NT2/D1 (cell line): Measurements from ENCODE around the gene TOM1.

Source experiments
- DNase-seq: peaks from one replicate; pipeline ENCODE4 v3.0.0-alpha.2; 2011; ENCODE audit warnings: low read depth, low spot score
- H3K27me3 ChIP-seq: 2 replicates; pipeline ENCODE4 v1.6.0; 2011; ENCODE audit warnings: mild to moderate bottlenecking; ENCODE audit not compliant: insufficient read length, insufficient read depth
- H3K36me3 ChIP-seq: 2 replicates; pipeline ENCODE4 v1.6.1; 2011; ENCODE audit warnings: mild to moderate bottlenecking, low read length, mixed read lengths; ENCODE audit not compliant: insufficient read depth, insufficient read length
- H3K4me1 ChIP-seq: 2 replicates; pipeline ENCODE4 v1.5.1; 2011; ENCODE audit not compliant: insufficient read depth, insufficient read length
- H3K4me3 ChIP-seq: 2 replicates; pipeline ENCODE4 v1.5.1; 2011; ENCODE audit warnings: low read depth; ENCODE audit not compliant: insufficient read length
- H3K9ac ChIP-seq: 2 replicates; pipeline ENCODE4 v1.6.0; 2011; ENCODE audit warnings: low read depth; ENCODE audit not compliant: insufficient read length
- H3K9me3 ChIP-seq: 2 replicates; pipeline ENCODE4 v1.5.1; 2011; ENCODE audit warnings: mild to moderate bottlenecking, low read length; ENCODE audit not compliant: insufficient read depth
- SUZ12 ChIP-seq: IDR thresholded peaks from 2 replicates; pipeline ENCODE4 v1.6.1; 2011; ENCODE audit not compliant: insufficient read length, insufficient read depth; ENCODE audit errors: extremely low read depth
- YY1 ChIP-seq: IDR thresholded peaks from 2 replicates; pipeline ENCODE4 v1.6.1; 2011; ENCODE audit not compliant: insufficient read length, insufficient read depth
- ZNF274 ChIP-seq: IDR thresholded peaks from 2 replicates; pipeline ENCODE4 v1.6.1; 2011; ENCODE audit warnings: mild to moderate bottlenecking, low read depth, low read length

Gene TOM1

GRCh38 chr22:35266277-35266676, 33.4 kb upstream of the TOM1 start:
- no peak overlapping the region for H3K4me3 ChIP-seq
- DNase-seq, result no peak
- TF ChIP-seq YY1, result no peak
- H3K9me3 ChIP-seq, result no peaks in the 10 kb centered on the region
- peaks cover 95% of the 10 kb centered on the region for H3K36me3 ChIP-seq
- no peaks in the 10 kb centered on the region for H3K27me3 ChIP-seq
- H3K4me1 ChIP-seq, result no peaks in the 10 kb centered on the region
- no peak overlapping the region for H3K9ac ChIP-seq

- no peaks in the 10 kb centered on the region for H3K4me1 ChIP-seq
- no peak for TF ChIP-seq YY1
- TF ChIP-seq ZNF274, result no peak
- no peak for TF ChIP-seq SUZ12
- no peaks in the 10 kb centered on the region for H3K9me3 ChIP-seq
- no peak for DNase-seq
- H3K9ac ChIP-seq, result no peak overlapping the region
- no peaks in the 10 kb centered on the region for H3K27me3 ChIP-seq
- peaks cover 90% of the 10 kb centered on the region for H3K36me3 ChIP-seq
- H3K4me3 ChIP-seq, result no peak overlapping the region
Measured at GRCh38 chr22:35269630-35270029, 30.1 kb upstream of the TOM1 start.

- Histone ChIP-seq H3K27me3 (no peaks in the 10 kb centered on the region), H3K9ac (no peak overlapping the region), H3K36me3 (peaks cover 66% of the 10 kb centered on the region), H3K4me1 (no peaks in the 10 kb centered on the region), H3K4me3 (no peak overlapping the region), H3K9me3 (no peaks in the 10 kb centered on the region)
- no peak for TF ChIP-seq SUZ12
- no peak for TF ChIP-seq YY1
- TF ChIP-seq ZNF274, result no peak
- no peak for DNase-seq
Measured at GRCh38 chr22:35274154-35274871, 25.4 kb upstream of the TOM1 start.

GRCh38 chr22:35275580-35275979, 24.1 kb upstream of the TOM1 start:
- Histone ChIP-seq H3K9ac (no peak overlapping the region), H3K27me3 (no peaks in the 10 kb centered on the region), H3K36me3 (peaks cover 61% of the 10 kb centered on the region), H3K4me3 (no peak overlapping the region), H3K9me3 (no peaks in the 10 kb centered on the region), H3K4me1 (no peaks in the 10 kb centered on the region)
- no peak for TF ChIP-seq SUZ12
- TF ChIP-seq YY1, result no peak
- no peak for TF ChIP-seq ZNF274
- DNase-seq, result no peak

- H3K27me3 ChIP-seq, result no peaks in the 10 kb centered on the region
- H3K36me3 ChIP-seq, result peaks cover 61% of the 10 kb centered on the region
- H3K9me3 ChIP-seq, result no peaks in the 10 kb centered on the region
- TF ChIP-seq ZNF274 (no peak), YY1 (no peak), SUZ12 (no peak)
- H3K4me1 ChIP-seq, result no peaks in the 10 kb centered on the region
- H3K4me3 ChIP-seq, result no peak overlapping the region
- no peak overlapping the region for H3K9ac ChIP-seq
- DNase-seq, result no peak
Measured at GRCh38 chr22:35276019-35276418, 23.7 kb upstream of the TOM1 start.

GRCh38 chr22:35288116-35288515, 11.6 kb upstream of the TOM1 start:
- Histone ChIP-seq H3K27me3 (no peaks in the 10 kb centered on the region), H3K4me1 (no peaks in the 10 kb centered on the region), H3K9me3 (no peaks in the 10 kb centered on the region), H3K36me3 (peaks cover 66% of the 10 kb centered on the region), H3K4me3 (no peak overlapping the region), H3K9ac (no peak overlapping the region)
- no peak for DNase-seq
- TF ChIP-seq ZNF274 (no peak), YY1 (no peak), SUZ12 (no peak)

- peaks cover 63% of the 10 kb centered on the region for H3K36me3 ChIP-seq
- H3K4me1 ChIP-seq, result no peaks in the 10 kb centered on the region
- TF ChIP-seq SUZ12 (no peak), ZNF274 (no peak), YY1 (no peak)
- no peaks in the 10 kb centered on the region for H3K9me3 ChIP-seq
- DNase-seq, result no peak
- no peak overlapping the region for H3K4me3 ChIP-seq
- no peak overlapping the region for H3K9ac ChIP-seq
- no peaks in the 10 kb centered on the region for H3K27me3 ChIP-seq
Measured at GRCh38 chr22:35292786-35293185, 6.9 kb upstream of the TOM1 start.

- no peak overlapping the region for H3K9ac ChIP-seq
- peaks cover 43% of the 10 kb centered on the region for H3K36me3 ChIP-seq
- H3K27me3 ChIP-seq, result no peaks in the 10 kb centered on the region
- no peaks in the 10 kb centered on the region for H3K4me1 ChIP-seq
- no peak for DNase-seq
- no peaks in the 10 kb centered on the region for H3K9me3 ChIP-seq
- no peak overlapping the region for H3K4me3 ChIP-seq
- TF ChIP-seq ZNF274 (no peak), YY1 (no peak), SUZ12 (no peak)
Measured at GRCh38 chr22:35296051-35296450, 3.6 kb upstream of the TOM1 start.
